Vagina (tissue), 2 donors: ENCODE data around the gene RGS3. TPM values are rescaled to one million over a fixed set of nuclear protein-coding genes. Genes with fewer than 3 reads are reported as not detected.

Experiments
- DNase-seq, 2 donors: peaks; one replicate each; pipeline ENCODE4 v3.0.0-alpha.2; 2017; ENCODE audit errors: extremely low spot score in 2 of 2
- H3K27ac ChIP-seq: fragments of 200-600 bp; sonication (generic); one replicate; pipeline ENCODE4 v1.5.1; 2019
- H3K27me3 ChIP-seq: fragments of 200-600 bp; sonication (generic); one replicate; pipeline ENCODE4 v1.5.1; 2019
- H3K36me3 ChIP-seq, 2 donors: fragments of 200-600 bp; sonication (generic); one replicate each; pipeline ENCODE4 v1.5.1; 2017 to 2019
- H3K4me1 ChIP-seq: fragments of 200-600 bp; sonication (generic); one replicate; pipeline ENCODE4 v1.5.1; 2019
- H3K4me3 ChIP-seq, 2 donors: fragments of 200-600 bp; sonication (generic); 1 replicate in 1 of 2; 2 replicates in 1 of 2; pipeline ENCODE4 v1.5.1; 2016 to 2019
- H3K9me3 ChIP-seq: fragments of 200-600 bp; sonication (generic); one replicate; pipeline ENCODE4 v1.5.1; 2019
- CTCF ChIP-seq, 3 experiments: fragments of 450-650 bp in 2 of 3; fragments of 200-600 bp in 1 of 3; sonication (generic) in 1 of 3; IDR thresholded peaks; one replicate each; pipeline ENCODE4 v1.5.1; 2017 to 2019; ENCODE audit warnings: antibody characterized with exemption in 3 of 3, mild to moderate bottlenecking in 2 of 3, moderate library complexity in 2 of 3
- POLR2A ChIP-seq, 2 donors: fragments of 450-650 bp; IDR thresholded peaks; one replicate each; pipeline ENCODE4 v1.6.1; 2017; ENCODE audit warnings: antibody characterized with exemption in 2 of 2, mild to moderate bottlenecking in 2 of 2, moderate library complexity in 2 of 2
- POLR2AphosphoS5 ChIP-seq, 2 donors: sonication (generic); formaldehyde crosslinking; IDR thresholded peaks; one replicate each; pipeline ENCODE4 v1.9.0; 2017; ENCODE audit warnings: antibody characterized with exemption in 2 of 2, mild to moderate bottlenecking in 2 of 2, low read depth in 1 of 2; ENCODE audit not compliant: insufficient read depth in 1 of 2
- intact Hi-C: fragments of 100-400 bp; cut with DNase I; formaldehyde crosslinking; loops from one replicate; pipeline ENCODE4 v1.15.1; 2023
- total RNA-seq: library from RNA; depleted of rRNA; stranded (reverse); fragments of >200 nt; gene quantifications from one replicate; pipeline ENCODE4 v1.2.3, GENCODE V29; 2016

Gene RGS3
- total RNA-seq, 1 donor from 2014 or later = 27.0 TPM

- H3K4me3 ChIP-seq = no peak overlapping the region
- peak overlapping the region; percentile 45 for H3K27ac ChIP-seq
- no peaks in the 10 kb centered on the region for H3K36me3 ChIP-seq
- intact Hi-C loops = no loop called here
- DNase-seq = no peak
- H3K9me3 ChIP-seq = no peaks in the 10 kb centered on the region
- no peaks in the 10 kb centered on the region for H3K27me3 ChIP-seq
- peaks cover 77% of the 10 kb centered on the region for H3K4me1 ChIP-seq
- TF ChIP-seq POLR2AphosphoS5 (IDR thresholded peaks at IDR 0.05; ENCODE audit: insufficient read depth in 1 of 2, low read depth in 1 of 2) (no peak), POLR2A (IDR thresholded peaks at IDR 0.05) (no peak), CTCF (IDR thresholded peaks at IDR 0.05) (no peak)
Observed at GRCh38 chr9:113577525-113578261, 114.2 kb downstream of the RGS3 start.

- H3K4me1 ChIP-seq = peaks cover 83% of the 10 kb centered on the region
- no peaks in the 10 kb centered on the region for H3K27me3 ChIP-seq
- DNase-seq = no peak
- H3K9me3 ChIP-seq = no peaks in the 10 kb centered on the region
- intact Hi-C loops = no loop called here
- peaks cover 0 to 2% of the 10 kb centered on the region in 2 donors for H3K36me3 ChIP-seq
- H3K4me3 ChIP-seq = no peak overlapping the region
- TF ChIP-seq POLR2AphosphoS5 (IDR thresholded peaks at IDR 0.05; ENCODE audit: insufficient read depth in 1 of 2, low read depth in 1 of 2) = no peak
- TF ChIP-seq CTCF (IDR thresholded peaks at IDR 0.05) = no peak
- TF ChIP-seq POLR2A (IDR thresholded peaks at IDR 0.05) = no peak
- H3K27ac ChIP-seq = peak overlapping the region; percentile 77
Observed at GRCh38 chr9:113578279-113578865, 114.8 kb downstream of the RGS3 start.

- intact Hi-C loops = no loop called here
- no peak overlapping the region for H3K4me3 ChIP-seq
Observed at GRCh38 chr9:113578882-113579282, 115.4 kb downstream of the RGS3 start.

GRCh38 chr9:113579283-113580040, 115.9 kb downstream of the RGS3 start:
- H3K36me3 ChIP-seq = peaks cover 0 to 13% of the 10 kb centered on the region in 2 donors
- intact Hi-C loops = no loop called here
- no peaks in the 10 kb centered on the region for H3K9me3 ChIP-seq
- peak overlapping the region; percentile 77 for H3K27ac ChIP-seq
- no peak for DNase-seq
- TF ChIP-seq CTCF (IDR thresholded peaks at IDR 0.05) (no peak), POLR2AphosphoS5 (IDR thresholded peaks at IDR 0.05; ENCODE audit: insufficient read depth in 1 of 2, low read depth in 1 of 2) (no peak), POLR2A (IDR thresholded peaks at IDR 0.05) (no peak)
- peaks cover 77% of the 10 kb centered on the region for H3K4me1 ChIP-seq
- no peaks in the 10 kb centered on the region for H3K27me3 ChIP-seq
- no peak overlapping the region for H3K4me3 ChIP-seq

More at GRCh38 chr9:113578882-113579282, 115.4 kb downstream of the RGS3 start:
- peak in 1 of 2 donors; percentile 41 for TF ChIP-seq POLR2AphosphoS5 (IDR thresholded peaks at IDR 0.05; ENCODE audit: insufficient read depth in 1 of 2, low read depth in 1 of 2)
- TF ChIP-seq CTCF (IDR thresholded peaks at IDR 0.05) = no peak
- no peak for TF ChIP-seq POLR2A (IDR thresholded peaks at IDR 0.05)
- DNase-seq = no peak
- Histone ChIP-seq H3K27me3 (no peaks in the 10 kb centered on the region), H3K9me3 (no peaks in the 10 kb centered on the region), H3K27ac (peak overlapping the region; percentile 77), H3K4me1 (peaks cover 83% of the 10 kb centered on the region), H3K36me3 (peaks cover 0 to 7% of the 10 kb centered on the region in 2 donors)
